Dedifferentiated amniotic fluid mesenchymal stem cell (primary cell): ENCODE measurements around the gene NSMF.
"Not testable (repeated sequence)": the region's sequence is repeated elsewhere in the genome, so short reads cannot be mapped to it uniquely, and the experiment has no call there.

Source experiments
- DNase-seq: peaks from one replicate; pipeline ENCODE4 v3.0.0-alpha.2; 2016; ENCODE audit errors: extremely low spot score

The NSMF gene

GRCh38 chr9:137412431-137412830, 46.7 kb downstream of the NSMF start:
- DNase-seq, result no peak

GRCh38 chr9:137411645-137412380, 47.3 kb downstream of the NSMF start:
- no peak for DNase-seq

GRCh38 chr9:137411260-137411644, 47.9 kb downstream of the NSMF start:
- no peak for DNase-seq

GRCh38 chr9:137410891-137411249, 48.3 kb downstream of the NSMF start:
- no peak for DNase-seq

- DNase-seq, result not testable (repeated sequence)
Measured at GRCh38 chr9:137410236-137410890, 48.8 kb downstream of the NSMF start.

GRCh38 chr9:137409515-137409914, 49.6 kb downstream of the NSMF start:
- DNase-seq, result no peak

- no peak for DNase-seq
Measured at GRCh38 chr9:137408651-137409405, 50.3 kb downstream of the NSMF start.

- no peak for DNase-seq
Measured at GRCh38 chr9:137407590-137408300, 51.4 kb downstream of the NSMF start.

- DNase-seq, result peak; percentile 38
Measured at GRCh38 chr9:137406876-137407589, 52.1 kb downstream of the NSMF start.

GRCh38 chr9:137406085-137406760, 52.9 kb downstream of the NSMF start:
- no peak for DNase-seq

GRCh38 chr9:137405677-137406081, 53.5 kb downstream of the NSMF start:
- no peak for DNase-seq

- no peak for DNase-seq
Measured at GRCh38 chr9:137404961-137405567, 54.1 kb downstream of the NSMF start.

- no peak for DNase-seq
Measured at GRCh38 chr9:137403269-137403668, 55.9 kb downstream of the NSMF start.

- no peak for DNase-seq
Measured at GRCh38 chr9:137402746-137403145, 56.4 kb downstream of the NSMF start.

GRCh38 chr9:137398561-137399468, 60.3 kb downstream of the NSMF start:
- DNase-seq, result no peak

GRCh38 chr9:137397675-137398423, 61.3 kb downstream of the NSMF start:
- DNase-seq, result no peak
